ENCODE measurements around the gene ORAI2. TPM values are rescaled to one million over a fixed set of nuclear protein-coding genes. Genes with fewer than 3 reads are reported as not detected.

The ORAI2 gene
- total RNA-seq, 2 experiments from 2014 or later, result 149 to 230 TPM

GRCh38 chr7:102436118-102436517, 2.7 kb downstream of the ORAI2 start:
- H3K79me2 ChIP-seq (ENCODE audit: insufficient read depth, low read depth, low read length), result peaks cover 61% of the 10 kb centered on the region
- intact Hi-C loops (cut with micrococcal nuclease; ENCODE audit: unreplicated experiment), result no loop called here
- H3K4me2 ChIP-seq (ENCODE audit: low read length), result peak overlapping the region; percentile 99
- TF ChIP-seq EZH2phosphoT487 (IDR thresholded peaks at IDR 0.05; ENCODE audit: borderline replicate concordance, low read depth, low read length) (no peak), CTCF (conservative IDR thresholded peaks at IDR 0.05; ENCODE audit: low read length) (no peak)
- H3K9me3 ChIP-seq (ENCODE audit: low read length), result no peaks in the 10 kb centered on the region
- CTCF ChIA-PET (ENCODE audit: unreplicated experiment), result interaction anchor here (1.0 kb wide), 1 partner anchor 142 kb away, joined by 3 read pairs; no protein-coding TSS in a partner anchor
- no peak for DNase-seq (ENCODE audit: low spot score)
- peaks cover 67% of the 10 kb centered on the region for H3K36me3 ChIP-seq (ENCODE audit: insufficient read depth, low read length)
- peaks cover 69% of the 10 kb centered on the region for H3K4me1 ChIP-seq (ENCODE audit: insufficient read depth, low read length, poor library complexity, severe bottlenecking)
- H3K4me3 ChIP-seq (ENCODE audit: low read depth, low read length, poor library complexity, severe bottlenecking), result peak overlapping the region; percentile 80
- peak overlapping the region; percentile 94 for H3K27ac ChIP-seq (ENCODE audit: low read depth, low read length, poor library complexity, severe bottlenecking)
- H3K9me2 ChIP-seq (ENCODE audit: insufficient read depth, low read length), result no peaks in the 10 kb centered on the region
- H4K20me1 ChIP-seq (ENCODE audit: insufficient read depth, low read length), result no peaks in the 10 kb centered on the region
- POLR2A ChIA-PET, result interaction anchor here (1.3 to 6.2 kb wide), 5 partner anchors 8 to 22 kb away, joined by 3 to 66 read pairs (median 10); no protein-coding TSS in a partner anchor
- H2AFZ ChIP-seq (ENCODE audit: low read length), result no peak overlapping the region
- BruUV-seq (replicated peaks), result TSS peak; percentile 43

- POLR2A ChIA-PET, result interaction anchor here (0.6 to 9.7 kb wide), 9 partner anchors 7 to 630 kb away, joined by 3 to 66 read pairs (median 3); partner anchors contain the start of gene ORAI2
- no peak for DNase-seq (ENCODE audit: low spot score)
- Histone ChIP-seq H3K27ac (ENCODE audit: low read depth, low read length, poor library complexity, severe bottlenecking) (peak overlapping the region; percentile 100), H3K9me2 (ENCODE audit: insufficient read depth, low read length) (no peaks in the 10 kb centered on the region), H4K20me1 (ENCODE audit: insufficient read depth, low read length) (no peaks in the 10 kb centered on the region), H3K4me3 (ENCODE audit: low read depth, low read length, poor library complexity, severe bottlenecking) (no peak overlapping the region), H2AFZ (ENCODE audit: low read length) (no peak overlapping the region), H3K9me3 (ENCODE audit: low read length) (peaks cover 4% of the 10 kb centered on the region; the same call in 1 of the 2 replicates), H3K36me3 (ENCODE audit: insufficient read depth, low read length) (peaks cover 78% of the 10 kb centered on the region), H3K4me1 (ENCODE audit: insufficient read depth, low read length, poor library complexity, severe bottlenecking) (peaks cover 80% of the 10 kb centered on the region), H3K79me2 (ENCODE audit: insufficient read depth, low read depth, low read length) (peaks cover 60% of the 10 kb centered on the region), H3K4me2 (ENCODE audit: low read length) (peak overlapping the region; percentile 39)
- BruUV-seq (replicated peaks), result no TSS peak
- no peak for TF ChIP-seq CTCF (conservative IDR thresholded peaks at IDR 0.05; ENCODE audit: low read length)
- no peak for TF ChIP-seq EZH2phosphoT487 (IDR thresholded peaks at IDR 0.05; ENCODE audit: borderline replicate concordance, low read depth, low read length)
- CTCF ChIA-PET (ENCODE audit: unreplicated experiment), result no interaction called here
- intact Hi-C loops (cut with micrococcal nuclease; ENCODE audit: unreplicated experiment), result loop anchor here (10.0 kb wide), 1 partner anchor 635 kb away; no protein-coding TSS in a partner anchor
These were observed 6.8 kb downstream of the ORAI2 start for GRCh38 chr7:102439963-102440795.

Measured in OCI-LY7 (cell line).